HepG2 (cell line): ENCODE data around the gene RNU1-2. TPM values are rescaled to one million over a fixed set of nuclear protein-coding genes. Genes with fewer than 3 reads are reported as not detected.

Experiments used
- CBX1 ChIP-seq: IDR thresholded peaks from one replicate; pipeline ENCODE4 v1.6.1; 2016; ENCODE audit warnings: antibody characterized with exemption, low read depth
- GABPB1 ChIP-seq: IDR thresholded peaks from 2 replicates; pipeline ENCODE4 v1.6.1; 2016; ENCODE audit warnings: mild to moderate bottlenecking, missing genetic modification reagents, moderate library complexity, missing compliant biosample characterization
- GATA4 ChIP-seq: sonication (generic); IDR thresholded peaks from 2 replicates; pipeline ENCODE4 v1.6.1; 2016; ENCODE audit warnings: antibody characterized with exemption, low read depth, borderline replicate concordance
- HDAC2 ChIP-seq: sonication (generic); formaldehyde crosslinking; IDR thresholded peaks from 2 replicates; pipeline ENCODE4 v1.4.0; 2020; ENCODE audit warnings: missing genetic modification reagents
- MED8 ChIP-seq: sonication (generic); formaldehyde crosslinking; IDR thresholded peaks from 2 replicates; pipeline ENCODE4 v1.8.1; 2023; ENCODE audit warnings: mild to moderate bottlenecking, missing genetic modification reagents; ENCODE audit not compliant: insufficient replicate concordance
- MIER3 ChIP-seq: IDR thresholded peaks from 2 replicates; pipeline ENCODE4 v1.6.1; 2016; ENCODE audit warnings: missing compliant biosample characterization, borderline replicate concordance
- PITX1 ChIP-seq: sonication (generic); formaldehyde crosslinking; IDR thresholded peaks from 2 replicates; pipeline ENCODE4 v1.5.1; 2020; ENCODE audit warnings: mild to moderate bottlenecking, missing genetic modification reagents
- POLR2A ChIP-seq, 2 experiments: IDR thresholded peaks; 2 replicates each; pipeline ENCODE4 v1.6.1; 2011; ENCODE audit warnings: low read depth in 2 of 2, low read length in 2 of 2, mild to moderate bottlenecking in 1 of 2, moderate library complexity in 1 of 2; ENCODE audit not compliant: insufficient read depth in 1 of 2
- THAP11 ChIP-seq: IDR thresholded peaks from 2 replicates; pipeline ENCODE4 v1.6.1; 2016; ENCODE audit warnings: missing biosample characterization, missing genetic modification reagents
- ZNF615 ChIP-seq: sonication (generic); formaldehyde crosslinking; IDR thresholded peaks from 2 replicates; pipeline ENCODE4 v1.5.0; 2020; ENCODE audit warnings: mild to moderate bottlenecking, missing genetic modification reagents, borderline replicate concordance
- ZNF780A ChIP-seq: sonication (generic); formaldehyde crosslinking; IDR thresholded peaks from 2 replicates; pipeline ENCODE4 v1.8.0; 2022; ENCODE audit warnings: mild to moderate bottlenecking, missing genetic modification reagents, moderate library complexity
- polyA plus RNA-seq, 8 experiments: library from polyadenylated mRNA; depleted of rRNA in 3 of 8; stranded (reverse) in 7 of 8; unstranded in 1 of 8; fragments of >200 nt; fragmentation: Illumina TruSeq in 4 of 8; extraction: Trizol in 4 of 8; gene quantifications; 2 replicates each; pipeline versions ENCODE4 v1.2.1 to v1.2.3, GENCODE V29; 2011 to 2016; ENCODE audit warnings: low read depth in 4 of 8, missing spikeins in 1 of 8, mixed read lengths in 1 of 8; ENCODE audit not compliant: insufficient read depth in 1 of 8
- total RNA-seq, 5 experiments: library from RNA; depleted of rRNA; stranded (reverse); fragments of >200 nt; fragmentation: Illumina TruSeq; extraction: Trizol; gene quantifications; 2 replicates each; pipeline ENCODE4 v1.2.3, GENCODE V29; 2016; ENCODE audit warnings: low read depth in 1 of 5
- TF ChIP-seq, protein P1 (sequence below): sonication (generic); formaldehyde crosslinking; IDR thresholded peaks from 2 replicates; pipeline ENCODE4 v1.8.1; 2023; ENCODE audit warnings: missing genetic modification reagents, inconsistent platforms, borderline replicate concordance
- TF ChIP-seq, protein P2 (sequence below), 2 experiments: fragments of 450-650 bp in 1 of 2; sonication (generic) in 1 of 2; formaldehyde crosslinking; IDR thresholded peaks; 2 replicates each; pipeline versions ENCODE4 v1.5.0 to v1.8.0; 2020 to 2022; ENCODE audit warnings: mild to moderate bottlenecking in 1 of 2, missing genetic modification reagents in 1 of 2
- TF ChIP-seq, protein P3 (sequence below): sonication (generic); formaldehyde crosslinking; IDR thresholded peaks from 2 replicates; pipeline ENCODE4 v1.4.0; 2020; ENCODE audit warnings: missing genetic modification reagents
- TF ChIP-seq, protein P4 (sequence below): sonication (generic); formaldehyde crosslinking; IDR thresholded peaks from 2 replicates; pipeline ENCODE4 v1.8.1; 2023; ENCODE audit warnings: mild to moderate bottlenecking, missing genetic modification reagents, borderline replicate concordance
- TF ChIP-seq, protein P5 (sequence below): sonication (generic); formaldehyde crosslinking; IDR thresholded peaks from 2 replicates; pipeline ENCODE4 v1.4.0; 2020; ENCODE audit warnings: missing genetic modification reagents, borderline replicate concordance
- TF ChIP-seq, protein P6 (sequence below): sonication (generic); formaldehyde crosslinking; IDR thresholded peaks from 2 replicates; pipeline ENCODE4 v1.4.0; 2020; ENCODE audit warnings: low read depth, missing genetic modification reagents

The RNU1-2 gene
- total and polyA plus RNA-seq, 2 of the 13 experiments (the other 11 are each of a cell fraction or from before 2014, with no cell fraction given), result under 0.01 to 11,018 TPM

DNA sequence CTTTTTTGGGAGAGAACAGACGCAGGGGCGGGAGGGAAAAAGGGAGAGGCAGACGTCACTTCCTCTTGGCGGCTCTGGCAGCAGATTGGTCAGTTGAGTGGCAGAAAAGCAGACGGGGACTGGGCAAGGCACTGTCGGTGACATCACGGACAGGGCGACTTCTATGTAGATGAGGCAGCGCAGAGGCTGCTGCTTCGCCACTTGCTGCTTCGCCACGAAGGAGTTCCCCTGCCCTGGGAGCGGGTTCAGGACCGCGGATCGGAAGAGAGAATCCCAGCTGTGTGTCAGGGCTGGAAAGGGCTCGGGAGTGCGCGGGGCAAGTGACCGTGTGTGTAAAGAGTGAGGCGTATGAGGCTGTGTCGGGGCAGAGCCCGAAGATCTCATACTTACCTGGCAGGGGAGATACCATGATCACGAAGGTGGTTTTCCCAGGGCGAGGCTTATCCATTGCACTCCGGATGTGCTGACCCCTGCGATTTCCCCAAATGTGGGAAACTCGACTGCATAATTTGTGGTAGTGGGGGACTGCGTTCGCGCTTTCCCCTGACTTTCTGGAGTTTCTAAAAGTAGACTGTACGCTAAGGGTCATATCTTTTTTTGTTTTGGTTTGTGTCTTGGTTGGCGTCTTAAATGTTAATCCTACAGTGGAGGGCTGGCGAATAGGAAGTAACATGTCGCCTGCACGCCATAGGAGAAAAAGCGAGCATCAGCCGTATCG lies at the start of gene RNU1-2 (continued):
- TF ChIP-seq ZNF780A (CRISPR knock-in tag) (0 out of 2 replicates have a peak, but pooled peaks have one; percentile 34), POLR2A (IDR thresholded peaks at IDR 0.05; ENCODE audit: insufficient read depth in 1 of 2, low read depth in 2 of 2, low read length in 2 of 2) (peak; percentile 84 to 96), GATA4 (peak; percentile 96), THAP11 (CRISPR knock-in tag) (peak; percentile 63), MIER3 (CRISPR knock-in tag) (peak; percentile 44; the same call in 1 of the 2 replicates), HDAC2 (CRISPR knock-in tag) (0 out of 2 replicates have a peak, but pooled peaks have one; percentile 12), PITX1 (CRISPR knock-in tag) (peak; percentile 61; the same call in 1 of the 2 replicates), CBX1 (peak; percentile 98), GABPB1 (peak; percentile 86), MED8 (peak; percentile 98), ZNF615 (peak; percentile 57; the same call in 1 of the 2 replicates)
- TF ChIP-seq, protein P1, sequence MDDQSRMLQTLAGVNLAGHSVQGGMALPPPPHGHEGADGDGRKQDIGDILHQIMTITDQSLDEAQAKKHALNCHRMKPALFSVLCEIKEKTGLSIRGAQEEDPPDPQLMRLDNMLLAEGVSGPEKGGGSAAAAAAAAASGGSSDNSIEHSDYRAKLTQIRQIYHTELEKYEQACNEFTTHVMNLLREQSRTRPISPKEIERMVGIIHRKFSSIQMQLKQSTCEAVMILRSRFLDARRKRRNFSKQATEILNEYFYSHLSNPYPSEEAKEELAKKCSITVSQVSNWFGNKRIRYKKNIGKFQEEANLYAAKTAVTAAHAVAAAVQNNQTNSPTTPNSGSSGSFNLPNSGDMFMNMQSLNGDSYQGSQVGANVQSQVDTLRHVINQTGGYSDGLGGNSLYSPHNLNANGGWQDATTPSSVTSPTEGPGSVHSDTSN (CRISPR knock-in tag), result 0 out of 2 replicates have a peak, but pooled peaks have one; percentile 41
- TF ChIP-seq, protein P2, sequence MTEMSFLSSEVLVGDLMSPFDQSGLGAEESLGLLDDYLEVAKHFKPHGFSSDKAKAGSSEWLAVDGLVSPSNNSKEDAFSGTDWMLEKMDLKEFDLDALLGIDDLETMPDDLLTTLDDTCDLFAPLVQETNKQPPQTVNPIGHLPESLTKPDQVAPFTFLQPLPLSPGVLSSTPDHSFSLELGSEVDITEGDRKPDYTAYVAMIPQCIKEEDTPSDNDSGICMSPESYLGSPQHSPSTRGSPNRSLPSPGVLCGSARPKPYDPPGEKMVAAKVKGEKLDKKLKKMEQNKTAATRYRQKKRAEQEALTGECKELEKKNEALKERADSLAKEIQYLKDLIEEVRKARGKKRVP (CRISPR knock-in tag; IDR thresholded peaks at IDR 0.05), result peak in 1 of 2 experiments; percentile 71; a peak in 2 of 4 replicates
- TF ChIP-seq, protein P3, sequence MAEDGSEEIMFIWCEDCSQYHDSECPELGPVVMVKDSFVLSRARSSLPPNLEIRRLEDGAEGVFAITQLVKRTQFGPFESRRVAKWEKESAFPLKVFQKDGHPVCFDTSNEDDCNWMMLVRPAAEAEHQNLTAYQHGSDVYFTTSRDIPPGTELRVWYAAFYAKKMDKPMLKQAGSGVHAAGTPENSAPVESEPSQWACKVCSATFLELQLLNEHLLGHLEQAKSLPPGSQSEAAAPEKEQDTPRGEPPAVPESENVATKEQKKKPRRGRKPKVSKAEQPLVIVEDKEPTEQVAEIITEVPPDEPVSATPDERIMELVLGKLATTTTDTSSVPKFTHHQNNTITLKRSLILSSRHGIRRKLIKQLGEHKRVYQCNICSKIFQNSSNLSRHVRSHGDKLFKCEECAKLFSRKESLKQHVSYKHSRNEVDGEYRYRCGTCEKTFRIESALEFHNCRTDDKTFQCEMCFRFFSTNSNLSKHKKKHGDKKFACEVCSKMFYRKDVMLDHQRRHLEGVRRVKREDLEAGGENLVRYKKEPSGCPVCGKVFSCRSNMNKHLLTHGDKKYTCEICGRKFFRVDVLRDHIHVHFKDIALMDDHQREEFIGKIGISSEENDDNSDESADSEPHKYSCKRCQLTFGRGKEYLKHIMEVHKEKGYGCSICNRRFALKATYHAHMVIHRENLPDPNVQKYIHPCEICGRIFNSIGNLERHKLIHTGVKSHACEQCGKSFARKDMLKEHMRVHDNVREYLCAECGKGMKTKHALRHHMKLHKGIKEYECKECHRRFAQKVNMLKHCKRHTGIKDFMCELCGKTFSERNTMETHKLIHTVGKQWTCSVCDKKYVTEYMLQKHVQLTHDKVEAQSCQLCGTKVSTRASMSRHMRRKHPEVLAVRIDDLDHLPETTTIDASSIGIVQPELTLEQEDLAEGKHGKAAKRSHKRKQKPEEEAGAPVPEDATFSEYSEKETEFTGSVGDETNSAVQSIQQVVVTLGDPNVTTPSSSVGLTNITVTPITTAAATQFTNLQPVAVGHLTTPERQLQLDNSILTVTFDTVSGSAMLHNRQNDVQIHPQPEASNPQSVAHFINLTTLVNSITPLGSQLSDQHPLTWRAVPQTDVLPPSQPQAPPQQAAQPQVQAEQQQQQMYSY (CRISPR knock-in tag), result 0 out of 2 replicates have a peak, but pooled peaks have one; percentile 30
- TF ChIP-seq, protein P4, sequence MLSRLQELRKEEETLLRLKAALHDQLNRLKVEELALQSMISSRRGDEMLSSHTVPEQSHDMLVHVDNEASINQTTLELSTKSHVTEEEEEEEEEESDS, result peak; percentile 99
- TF ChIP-seq, protein P5, sequence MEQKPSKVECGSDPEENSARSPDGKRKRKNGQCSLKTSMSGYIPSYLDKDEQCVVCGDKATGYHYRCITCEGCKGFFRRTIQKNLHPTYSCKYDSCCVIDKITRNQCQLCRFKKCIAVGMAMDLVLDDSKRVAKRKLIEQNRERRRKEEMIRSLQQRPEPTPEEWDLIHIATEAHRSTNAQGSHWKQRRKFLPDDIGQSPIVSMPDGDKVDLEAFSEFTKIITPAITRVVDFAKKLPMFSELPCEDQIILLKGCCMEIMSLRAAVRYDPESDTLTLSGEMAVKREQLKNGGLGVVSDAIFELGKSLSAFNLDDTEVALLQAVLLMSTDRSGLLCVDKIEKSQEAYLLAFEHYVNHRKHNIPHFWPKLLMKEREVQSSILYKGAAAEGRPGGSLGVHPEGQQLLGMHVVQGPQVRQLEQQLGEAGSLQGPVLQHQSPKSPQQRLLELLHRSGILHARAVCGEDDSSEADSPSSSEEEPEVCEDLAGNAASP, result peak; percentile 37; the same call in 1 of the 2 replicates
- TF ChIP-seq, protein P6, sequence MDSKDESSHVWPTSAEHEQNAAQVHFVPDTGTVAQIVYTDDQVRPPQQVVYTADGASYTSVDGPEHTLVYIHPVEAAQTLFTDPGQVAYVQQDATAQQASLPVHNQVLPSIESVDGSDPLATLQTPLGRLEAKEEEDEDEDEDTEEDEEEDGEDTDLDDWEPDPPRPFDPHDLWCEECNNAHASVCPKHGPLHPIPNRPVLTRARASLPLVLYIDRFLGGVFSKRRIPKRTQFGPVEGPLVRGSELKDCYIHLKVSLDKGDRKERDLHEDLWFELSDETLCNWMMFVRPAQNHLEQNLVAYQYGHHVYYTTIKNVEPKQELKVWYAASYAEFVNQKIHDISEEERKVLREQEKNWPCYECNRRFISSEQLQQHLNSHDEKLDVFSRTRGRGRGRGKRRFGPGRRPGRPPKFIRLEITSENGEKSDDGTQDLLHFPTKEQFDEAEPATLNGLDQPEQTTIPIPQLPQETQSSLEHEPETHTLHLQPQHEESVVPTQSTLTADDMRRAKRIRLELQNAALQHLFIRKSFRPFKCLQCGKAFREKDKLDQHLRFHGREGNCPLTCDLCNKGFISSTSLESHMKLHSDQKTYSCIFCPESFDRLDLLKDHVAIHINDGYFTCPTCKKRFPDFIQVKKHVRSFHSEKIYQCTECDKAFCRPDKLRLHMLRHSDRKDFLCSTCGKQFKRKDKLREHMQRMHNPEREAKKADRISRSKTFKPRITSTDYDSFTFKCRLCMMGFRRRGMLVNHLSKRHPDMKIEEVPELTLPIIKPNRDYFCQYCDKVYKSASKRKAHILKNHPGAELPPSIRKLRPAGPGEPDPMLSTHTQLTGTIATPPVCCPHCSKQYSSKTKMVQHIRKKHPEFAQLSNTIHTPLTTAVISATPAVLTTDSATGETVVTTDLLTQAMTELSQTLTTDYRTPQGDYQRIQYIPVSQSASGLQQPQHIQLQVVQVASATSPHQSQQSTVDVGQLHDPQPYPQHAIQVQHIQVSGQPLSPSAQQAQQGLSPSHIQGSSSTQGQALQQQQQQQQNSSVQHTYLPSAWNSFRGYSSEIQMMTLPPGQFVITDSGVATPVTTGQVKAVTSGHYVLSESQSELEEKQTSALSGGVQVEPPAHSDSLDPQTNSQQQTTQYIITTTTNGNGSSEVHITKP (CRISPR knock-in tag), result peak; percentile 64; the same call in 1 of the 2 replicates
